HCT116 (cell line): ENCODE measurements around the gene MED9. TPM values are rescaled to one million over a fixed set of nuclear protein-coding genes. Genes with fewer than 3 reads are reported as not detected.

Source experiments
- ATAC-seq: fragments of 200-7000 bp; cut with Tn5 transposase; 2 replicates; pipeline ENCODE4 v1.9.1; 2020; ENCODE audit warnings: mild to moderate bottlenecking, moderate library complexity
- BruUV-seq: library from RNA; stranded (reverse); fragments of 400-500 nt; replicated peaks from 2 replicates; lab custom pipeline; 2021; lab: Mats Ljungman, UMichigan
- CTCF ChIA-PET: fragments of 300-600 bp; sonication (Branson Sonifier 250); formaldehyde crosslinking; loops from one replicate; lab custom pipeline; 2021; ENCODE audit warnings: antibody characterized with exemption; lab: Charles Lee
- POLR2A ChIA-PET: fragments of 300-600, 350-600 bp; sonication (Branson Sonifier 250); formaldehyde crosslinking; loops from one replicate; lab custom pipeline; 2021; ENCODE audit warnings: antibody characterized with exemption; lab: Charles Lee
- RAD21 ChIA-PET, 2 experiments: fragments of 300-600 bp; sonication (Branson Sonifier 250); formaldehyde crosslinking; loops; one replicate each; lab custom pipeline; 2023; ENCODE audit warnings: low total read pairs in 2 of 2; ENCODE audit not compliant: uncharacterized antibody in 2 of 2, unreplicated experiment in 2 of 2, low non-redundant PET in 1 of 2; lab: Charles Lee
- DNase-seq: peaks from one replicate; pipeline ENCODE4 v3.0.0-alpha.2; 2010; ENCODE audit warnings: low read depth, low spot score
- H2AFZ ChIP-seq: fragments of 200-600 bp; shearing (Covaris generic), sonication (generic); 2 replicates; pipeline ENCODE4 v1.6.1; 2017; ENCODE audit warnings: low read depth, mixed run types, mixed read lengths, antibody characterized with exemption, low read length; ENCODE audit not compliant: poor library complexity, severe bottlenecking
- H3K27ac ChIP-seq: 2 replicates; pipeline ENCODE4 v1.5.1; 2012; ENCODE audit warnings: low read depth, low read length
- H3K27me3 ChIP-seq: fragments of 200-600 bp; sonication (generic); 2 replicates; pipeline ENCODE4 v1.6.1; 2016; ENCODE audit warnings: mixed run types, low read length, mixed read lengths; ENCODE audit not compliant: insufficient read depth
- H3K36me3 ChIP-seq, 2 experiments: fragments of 200-500 bp in 1 of 2; fragments of 200-600 bp in 1 of 2; sonication (Bioruptor generic) in 1 of 2; sonication (generic) in 1 of 2; 2 replicates each; pipeline versions ENCODE4 v1.5.1 to v1.6.1; 2014 to 2016; ENCODE audit warnings: low read length in 2 of 2, inconsistent platforms in 1 of 2, mixed read lengths in 1 of 2, mixed run types in 1 of 2; ENCODE audit not compliant: insufficient read depth in 2 of 2, control insufficient read depth in 1 of 2
- H3K4me1 ChIP-seq, 2 experiments: fragments of 200-600 bp in 1 of 2; sonication (generic) in 1 of 2; 2 replicates each; pipeline versions ENCODE4 v1.5.1 to v1.6.1; 2012 to 2017; ENCODE audit warnings: low read length in 2 of 2, inconsistent platforms in 1 of 2, mild to moderate bottlenecking in 1 of 2, mixed read lengths in 1 of 2, mixed run types in 1 of 2, moderate library complexity in 1 of 2; ENCODE audit not compliant: insufficient read depth in 2 of 2, control insufficient read depth in 1 of 2
- H3K4me2 ChIP-seq: fragments of 200-600 bp; sonication (generic); 2 replicates; pipeline ENCODE4 v1.6.1; 2017; ENCODE audit warnings: mixed run types, low read length, mixed read lengths
- H3K4me3 ChIP-seq, 2 experiments: fragments of 200-600 bp in 1 of 2; sonication (generic) in 1 of 2; replicated peaks in 1 of 2; 2 replicates each; pipeline ENCODE4 v1.5.1; 2011 to 2016; ENCODE audit warnings: low read length in 2 of 2, control low read depth in 1 of 2, low read depth in 1 of 2, mild to moderate bottlenecking in 1 of 2, mixed read lengths in 1 of 2, mixed run types in 1 of 2
- H3K79me2 ChIP-seq: fragments of 200-600 bp; sonication (generic); 2 replicates; pipeline ENCODE4 v1.6.1; 2017; ENCODE audit warnings: mild to moderate bottlenecking, mixed run types, low read length, moderate library complexity, mixed read lengths; ENCODE audit not compliant: insufficient read depth
- H3K9ac ChIP-seq: fragments of 200-600 bp; sonication (generic); 2 replicates; pipeline ENCODE4 v1.6.1; 2016; ENCODE audit warnings: low read length, mixed read lengths
- H3K9me2 ChIP-seq: fragments of 200-600 bp; sonication (generic), shearing (Covaris generic); 2 replicates; pipeline ENCODE4 v1.6.1; 2017; ENCODE audit warnings: mixed run types, mild to moderate bottlenecking, moderate library complexity; ENCODE audit not compliant: insufficient read depth
- H3K9me3 ChIP-seq, 2 experiments: fragments of 200-500 bp in 1 of 2; fragments of 200-600 bp in 1 of 2; sonication (Bioruptor generic) in 1 of 2; sonication (generic) in 1 of 2; 2 replicates each; pipeline ENCODE4 v1.6.1; 2014 to 2017; ENCODE audit warnings: low read length in 2 of 2, mixed read lengths in 2 of 2, inconsistent platforms in 1 of 2, low read depth in 1 of 2, mild to moderate bottlenecking in 1 of 2, mixed run types in 1 of 2, moderate library complexity in 1 of 2; ENCODE audit not compliant: control insufficient read depth in 1 of 2, insufficient read depth in 1 of 2
- H4K20me1 ChIP-seq: fragments of 200-600 bp; sonication (generic), shearing (Covaris generic); 2 replicates; pipeline ENCODE4 v1.6.1; 2017; ENCODE audit warnings: mixed run types, mild to moderate bottlenecking, moderate library complexity; ENCODE audit not compliant: insufficient read depth
- EGR1 ChIP-seq: IDR thresholded peaks from 2 replicates; pipeline ENCODE4 v1.6.1; 2012; ENCODE audit warnings: low read depth
- EZH2 ChIP-seq: fragments of 200-600 bp; sonication (generic); IDR thresholded peaks from 2 replicates; pipeline ENCODE4 v1.6.1; 2017; ENCODE audit warnings: antibody characterized with exemption, mixed run types
- EZH2phosphoT487 ChIP-seq: fragments of 200-600 bp; IDR thresholded peaks from 2 replicates; pipeline ENCODE4 v1.6.1; 2018; ENCODE audit warnings: antibody characterized with exemption, borderline replicate concordance
- FOSL1 ChIP-seq: IDR thresholded peaks from 2 replicates; pipeline ENCODE4 v1.6.1; 2012; ENCODE audit warnings: low read depth
- JUND ChIP-seq: IDR thresholded peaks from 2 replicates; pipeline ENCODE4 v1.6.1; 2012
- POLR2A ChIP-seq: IDR thresholded peaks from 2 replicates; pipeline ENCODE4 v1.7.0; 2011; ENCODE audit warnings: borderline replicate concordance; ENCODE audit not compliant: insufficient read depth, insufficient read length; ENCODE audit errors: extremely low read depth
- RAD21 ChIP-seq: IDR thresholded peaks from 2 replicates; pipeline ENCODE4 v1.6.1; 2012; ENCODE audit warnings: low read depth, mild to moderate bottlenecking
- SIN3A ChIP-seq: IDR thresholded peaks from 2 replicates; pipeline ENCODE4 v1.6.1; 2012; ENCODE audit warnings: low read depth
- SP1 ChIP-seq: IDR thresholded peaks from 2 replicates; pipeline ENCODE4 v1.6.1; 2012; ENCODE audit warnings: low read depth
- SRF ChIP-seq: IDR thresholded peaks from 2 replicates; pipeline ENCODE4 v1.6.1; 2012; ENCODE audit warnings: low read depth
- TCF7L2 ChIP-seq: IDR thresholded peaks from 2 replicates; pipeline ENCODE4 v1.7.0; 2011; ENCODE audit warnings: borderline replicate concordance, inconsistent platforms; ENCODE audit not compliant: insufficient read depth, insufficient read length; ENCODE audit errors: extremely low read depth
- ZFX ChIP-seq: fragments of 450-650 bp; IDR thresholded peaks from 2 replicates; pipeline ENCODE4 v1.6.1; 2017
- ZNF274 ChIP-seq: fragments of 200-500 bp; sonication (Bioruptor generic); IDR thresholded peaks from 2 replicates; pipeline ENCODE4 v1.6.1; 2014; ENCODE audit warnings: mild to moderate bottlenecking, low read depth, low read length, inconsistent platforms
- intact Hi-C: fragments of 100-400 bp; cut with micrococcal nuclease; formaldehyde crosslinking; loops from 2 replicates; pipeline ENCODE4 v1.10.0; 2022
- total RNA-seq: library from RNA; stranded (reverse); gene quantifications from one replicate; pipeline ENCODE4 v1.2.1, GENCODE V29; 2021; ENCODE audit not compliant: unreplicated experiment
- TF ChIP-seq, protein P1 (sequence below): IDR thresholded peaks from 2 replicates; pipeline ENCODE4 v1.6.1; 2011; ENCODE audit warnings: mild to moderate bottlenecking, low read length, moderate library complexity; ENCODE audit not compliant: insufficient replicate concordance; ENCODE audit errors: extremely low read depth
- TF ChIP-seq, protein P2 (sequence below): IDR thresholded peaks from 2 replicates; pipeline ENCODE4 v1.6.1; 2012
- TF ChIP-seq, protein P3 (sequence below), 3 experiments: fragments of 200-600 bp in 1 of 3; sonication (generic) in 1 of 3; IDR thresholded peaks in 2 of 3; conservative IDR thresholded peaks in 1 of 3; 2 replicates each; pipeline ENCODE4 v1.5.1; 2012 to 2017; ENCODE audit warnings: low read depth in 2 of 3, low read length in 2 of 3, antibody characterized with exemption in 1 of 3, borderline replicate concordance in 1 of 3, control low read depth in 1 of 3, mild to moderate bottlenecking in 1 of 3, mixed read lengths in 1 of 3, mixed run types in 1 of 3, moderate library complexity in 1 of 3; ENCODE audit not compliant: insufficient read depth in 1 of 3
- TF ChIP-seq, protein P4 (sequence below): IDR thresholded peaks from 2 replicates; pipeline ENCODE4 v1.6.1; 2012; ENCODE audit warnings: low read depth
- TF ChIP-seq, protein P5 (sequence below): IDR thresholded peaks from 2 replicates; pipeline ENCODE4 v1.6.1; 2012

Gene MED9
- total RNA-seq, 1 experiment from 2014 or later: 13.9 TPM

GRCh38 chr17:17467016-17467415 lies 9.8 kb upstream of the MED9 start:
- DNase-seq: no peak
- Histone ChIP-seq H3K79me2 (no peaks in the 10 kb centered on the region), H3K4me3 (no peak overlapping the region), H3K36me3 (no peaks in the 10 kb centered on the region), H3K27ac (no peak overlapping the region), H3K9me2 (no peaks in the 10 kb centered on the region), H3K9ac (no peak overlapping the region), H3K9me3 (no peaks in the 10 kb centered on the region), H3K4me2 (no peak overlapping the region), H4K20me1 (no peaks in the 10 kb centered on the region), H3K27me3 (peaks cover 24% of the 10 kb centered on the region), H2AFZ (no peak overlapping the region), H3K4me1 (peaks cover 3 to 6% of the 10 kb centered on the region in 2 experiments; a peak in 3 of 4 replicates)
- ChIA-PET CTCF (no interaction called here), RAD21 (no interaction called here), POLR2A (no interaction called here)
- intact Hi-C loops: no loop called here
- ATAC-seq: no peak
- TF ChIP-seq JUND (no peak), ZNF274 (no peak), EZH2phosphoT487 (no peak), SRF (no peak), TCF7L2 (no peak), FOSL1 (no peak), SP1 (no peak), EGR1 (no peak), SIN3A (no peak), ZFX (no peak), POLR2A (no peak), EZH2 (no peak), RAD21 (no peak)
- TF ChIP-seq, protein P1, sequence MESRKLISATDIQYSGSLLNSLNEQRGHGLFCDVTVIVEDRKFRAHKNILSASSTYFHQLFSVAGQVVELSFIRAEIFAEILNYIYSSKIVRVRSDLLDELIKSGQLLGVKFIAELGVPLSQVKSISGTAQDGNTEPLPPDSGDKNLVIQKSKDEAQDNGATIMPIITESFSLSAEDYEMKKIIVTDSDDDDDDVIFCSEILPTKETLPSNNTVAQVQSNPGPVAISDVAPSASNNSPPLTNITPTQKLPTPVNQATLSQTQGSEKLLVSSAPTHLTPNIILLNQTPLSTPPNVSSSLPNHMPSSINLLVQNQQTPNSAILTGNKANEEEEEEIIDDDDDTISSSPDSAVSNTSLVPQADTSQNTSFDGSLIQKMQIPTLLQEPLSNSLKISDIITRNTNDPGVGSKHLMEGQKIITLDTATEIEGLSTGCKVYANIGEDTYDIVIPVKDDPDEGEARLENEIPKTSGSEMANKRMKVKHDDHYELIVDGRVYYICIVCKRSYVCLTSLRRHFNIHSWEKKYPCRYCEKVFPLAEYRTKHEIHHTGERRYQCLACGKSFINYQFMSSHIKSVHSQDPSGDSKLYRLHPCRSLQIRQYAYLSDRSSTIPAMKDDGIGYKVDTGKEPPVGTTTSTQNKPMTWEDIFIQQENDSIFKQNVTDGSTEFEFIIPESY: no peak
- TF ChIP-seq, protein P2, sequence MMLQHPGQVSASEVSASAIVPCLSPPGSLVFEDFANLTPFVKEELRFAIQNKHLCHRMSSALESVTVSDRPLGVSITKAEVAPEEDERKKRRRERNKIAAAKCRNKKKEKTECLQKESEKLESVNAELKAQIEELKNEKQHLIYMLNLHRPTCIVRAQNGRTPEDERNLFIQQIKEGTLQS: no peak
- TF ChIP-seq, protein P3, sequence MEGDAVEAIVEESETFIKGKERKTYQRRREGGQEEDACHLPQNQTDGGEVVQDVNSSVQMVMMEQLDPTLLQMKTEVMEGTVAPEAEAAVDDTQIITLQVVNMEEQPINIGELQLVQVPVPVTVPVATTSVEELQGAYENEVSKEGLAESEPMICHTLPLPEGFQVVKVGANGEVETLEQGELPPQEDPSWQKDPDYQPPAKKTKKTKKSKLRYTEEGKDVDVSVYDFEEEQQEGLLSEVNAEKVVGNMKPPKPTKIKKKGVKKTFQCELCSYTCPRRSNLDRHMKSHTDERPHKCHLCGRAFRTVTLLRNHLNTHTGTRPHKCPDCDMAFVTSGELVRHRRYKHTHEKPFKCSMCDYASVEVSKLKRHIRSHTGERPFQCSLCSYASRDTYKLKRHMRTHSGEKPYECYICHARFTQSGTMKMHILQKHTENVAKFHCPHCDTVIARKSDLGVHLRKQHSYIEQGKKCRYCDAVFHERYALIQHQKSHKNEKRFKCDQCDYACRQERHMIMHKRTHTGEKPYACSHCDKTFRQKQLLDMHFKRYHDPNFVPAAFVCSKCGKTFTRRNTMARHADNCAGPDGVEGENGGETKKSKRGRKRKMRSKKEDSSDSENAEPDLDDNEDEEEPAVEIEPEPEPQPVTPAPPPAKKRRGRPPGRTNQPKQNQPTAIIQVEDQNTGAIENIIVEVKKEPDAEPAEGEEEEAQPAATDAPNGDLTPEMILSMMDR (IDR thresholded peaks at IDR 0.05 in 2 of 3, conservative IDR thresholded peaks at IDR 0.05 in 1 of 3; ENCODE audit: borderline replicate concordance in 1 of 3, insufficient read depth in 1 of 3, low read depth in 2 of 3, low read length in 2 of 3): no peak
- TF ChIP-seq, protein P4, sequence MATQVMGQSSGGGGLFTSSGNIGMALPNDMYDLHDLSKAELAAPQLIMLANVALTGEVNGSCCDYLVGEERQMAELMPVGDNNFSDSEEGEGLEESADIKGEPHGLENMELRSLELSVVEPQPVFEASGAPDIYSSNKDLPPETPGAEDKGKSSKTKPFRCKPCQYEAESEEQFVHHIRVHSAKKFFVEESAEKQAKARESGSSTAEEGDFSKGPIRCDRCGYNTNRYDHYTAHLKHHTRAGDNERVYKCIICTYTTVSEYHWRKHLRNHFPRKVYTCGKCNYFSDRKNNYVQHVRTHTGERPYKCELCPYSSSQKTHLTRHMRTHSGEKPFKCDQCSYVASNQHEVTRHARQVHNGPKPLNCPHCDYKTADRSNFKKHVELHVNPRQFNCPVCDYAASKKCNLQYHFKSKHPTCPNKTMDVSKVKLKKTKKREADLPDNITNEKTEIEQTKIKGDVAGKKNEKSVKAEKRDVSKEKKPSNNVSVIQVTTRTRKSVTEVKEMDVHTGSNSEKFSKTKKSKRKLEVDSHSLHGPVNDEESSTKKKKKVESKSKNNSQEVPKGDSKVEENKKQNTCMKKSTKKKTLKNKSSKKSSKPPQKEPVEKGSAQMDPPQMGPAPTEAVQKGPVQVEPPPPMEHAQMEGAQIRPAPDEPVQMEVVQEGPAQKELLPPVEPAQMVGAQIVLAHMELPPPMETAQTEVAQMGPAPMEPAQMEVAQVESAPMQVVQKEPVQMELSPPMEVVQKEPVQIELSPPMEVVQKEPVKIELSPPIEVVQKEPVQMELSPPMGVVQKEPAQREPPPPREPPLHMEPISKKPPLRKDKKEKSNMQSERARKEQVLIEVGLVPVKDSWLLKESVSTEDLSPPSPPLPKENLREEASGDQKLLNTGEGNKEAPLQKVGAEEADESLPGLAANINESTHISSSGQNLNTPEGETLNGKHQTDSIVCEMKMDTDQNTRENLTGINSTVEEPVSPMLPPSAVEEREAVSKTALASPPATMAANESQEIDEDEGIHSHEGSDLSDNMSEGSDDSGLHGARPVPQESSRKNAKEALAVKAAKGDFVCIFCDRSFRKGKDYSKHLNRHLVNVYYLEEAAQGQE: no peak
- TF ChIP-seq, protein P5, sequence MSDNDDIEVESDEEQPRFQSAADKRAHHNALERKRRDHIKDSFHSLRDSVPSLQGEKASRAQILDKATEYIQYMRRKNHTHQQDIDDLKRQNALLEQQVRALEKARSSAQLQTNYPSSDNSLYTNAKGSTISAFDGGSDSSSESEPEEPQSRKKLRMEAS: no peak
- no TSS peak for BruUV-seq
